ENCODE results near the gene S100A13. TPM values are rescaled to one million over a fixed set of nuclear protein-coding genes. Genes with fewer than 3 reads are reported as not detected.
A peak's percentile ranks its signal among the peaks of the same experiment; 100 is the strongest.
"Not testable (repeated sequence)": the region's sequence is repeated elsewhere in the genome, so short reads cannot be mapped to it uniquely, and the experiment has no call there.

Gene S100A13
- total RNA-seq, 5 donors from 2014 or later (not counting 1 experiment from before 2014, with no cell fraction given): 4.0 to 5.3 (median 4.2) TPM

DNA sequence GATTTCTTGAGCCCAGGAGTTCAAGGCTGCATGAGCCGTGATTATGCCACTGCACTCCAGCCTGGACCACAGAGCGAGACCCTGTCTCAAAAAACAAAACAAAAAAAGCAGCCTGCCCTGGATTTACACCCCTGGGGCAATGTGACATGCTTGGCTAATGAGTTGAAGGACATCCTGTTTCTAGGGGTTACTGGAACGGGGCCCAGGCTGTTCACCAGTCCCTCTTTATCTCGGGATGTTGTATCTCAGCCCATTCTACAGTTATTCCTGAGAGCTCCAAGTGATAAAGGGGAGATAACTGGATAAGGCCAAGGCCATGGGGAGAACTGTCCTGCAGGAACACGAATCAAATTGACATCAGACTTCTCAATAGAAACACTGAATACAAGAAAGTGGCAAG is 40.0 kb downstream of the S100A13 start:
- ATAC-seq (replicated peaks in 1 of 4) (no peak), DNase-seq (no peak)
- H3K27me3 Mint-ChIP-seq: peaks cover 4 to 11% of the 10 kb centered on the region in 2 donors
- no peaks in the 10 kb centered on the region for H3K4me1 Mint-ChIP-seq
- peaks cover 0 to 11% of the 10 kb centered on the region in 2 experiments for H3K27me3 ChIP-seq (replicated peaks in 1 of 2; ENCODE audit: control insufficient read depth in 2 of 2, extremely low read depth in 1 of 2, insufficient read depth in 2 of 2, low read length in 1 of 2)
- H3K36me3 ChIP-seq (ENCODE audit: control insufficient read depth in 2 of 2, extremely low read depth in 1 of 2, insufficient read depth in 1 of 2, low read length in 1 of 2): no peaks in the 10 kb centered on the region
- H3K36me3 Mint-ChIP-seq: no peaks in the 10 kb centered on the region
- H3K4me1 ChIP-seq (ENCODE audit: control insufficient read depth in 1 of 2, extremely low read depth in 1 of 2, insufficient read depth in 2 of 2, low read length in 2 of 2): no peaks in the 10 kb centered on the region
- H3K9me3 Mint-ChIP-seq: no peaks in the 10 kb centered on the region
- no peak overlapping the region for H3K4me3 ChIP-seq (ENCODE audit: control insufficient read depth in 1 of 2, extremely low read depth in 1 of 2, low read length in 1 of 2)
- H3K9me3 ChIP-seq: no peaks in the 10 kb centered on the region
- WGBS (ENCODE audit: insufficient coverage): 86% methylated on average over 1 of the region's 5 CpGs
- CTCF ChIA-PET: interaction anchor here in 1 of 2 donors (0.9 kb wide), 1 partner anchor 15 kb away, joined by 4 read pairs; no protein-coding TSS in a partner anchor
- H3K4me3 Mint-ChIP-seq: no peak overlapping the region
- H3K27ac Mint-ChIP-seq: no peak overlapping the region
- no peak overlapping the region for H3K27ac ChIP-seq (ENCODE audit: low read length)
- POLR2A ChIA-PET: interaction anchor here in 1 of 2 donors (0.6 kb wide), 1 partner anchor 27 kb away, joined by 3 read pairs; no protein-coding TSS in a partner anchor

DNA sequence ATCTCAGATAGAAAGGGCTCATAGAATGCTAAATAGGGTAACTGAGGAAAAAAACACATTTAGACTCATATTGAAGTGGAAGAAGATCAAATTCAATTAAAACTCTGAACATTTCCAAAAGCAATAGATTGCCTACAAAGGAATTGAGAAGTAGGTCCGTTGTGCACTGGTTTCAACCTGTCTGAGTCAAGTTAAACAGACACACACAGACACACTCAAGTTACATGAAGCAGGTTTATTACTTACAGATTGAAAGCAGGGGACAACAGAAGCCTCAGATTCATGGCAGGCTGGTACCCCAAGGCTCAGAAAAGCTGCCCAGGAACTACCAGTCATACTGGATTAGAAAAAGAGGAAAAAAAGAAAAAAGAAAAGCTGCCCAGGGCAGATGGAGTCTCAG is 41.0 kb downstream of the S100A13 start:
- H3K27ac ChIP-seq (ENCODE audit: low read length): no peak overlapping the region
- 80% methylated on average over 1 of the region's 1 CpG for WGBS (ENCODE audit: insufficient coverage)
- CTCF ChIA-PET: interaction anchor here in 1 of 2 donors (0.9 kb wide), 1 partner anchor 14 kb away, joined by 4 read pairs; no protein-coding TSS in a partner anchor

DNA sequence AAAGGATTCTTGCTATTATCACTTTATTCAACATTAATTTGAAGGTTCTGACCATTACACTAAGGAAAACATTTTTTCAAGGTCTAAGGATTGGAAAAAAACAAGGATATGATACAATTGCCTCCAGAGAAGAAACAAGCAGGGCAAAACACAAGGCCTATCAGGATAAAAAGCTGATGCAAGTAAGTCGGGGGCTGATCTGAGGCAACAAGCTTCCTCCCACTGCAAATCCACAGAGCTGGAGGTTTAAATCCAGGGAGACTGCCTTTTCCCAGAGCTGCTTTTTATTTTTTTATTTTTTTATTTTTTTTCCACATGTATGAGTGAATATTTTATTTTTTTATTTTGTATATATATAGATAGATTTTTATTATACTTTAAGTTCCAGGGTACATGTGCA is 42.3 kb downstream of the S100A13 start:
- H3K4me3 Mint-ChIP-seq: no peak overlapping the region
- no peaks in the 10 kb centered on the region for H3K9me3 Mint-ChIP-seq
- ChIA-PET POLR2A (no interaction called here), CTCF (no interaction called here)
- H3K4me1 Mint-ChIP-seq: no peaks in the 10 kb centered on the region
- Histone ChIP-seq H3K36me3 (ENCODE audit: control insufficient read depth in 2 of 2, extremely low read depth in 1 of 2, insufficient read depth in 1 of 2, low read length in 1 of 2) (no peaks in the 10 kb centered on the region), H3K4me3 (ENCODE audit: control insufficient read depth in 1 of 2, extremely low read depth in 1 of 2, low read length in 1 of 2) (no peak overlapping the region), H3K27me3 (replicated peaks in 1 of 2; ENCODE audit: control insufficient read depth in 2 of 2, extremely low read depth in 1 of 2, insufficient read depth in 2 of 2, low read length in 1 of 2) (peaks cover 0 to 17% of the 10 kb centered on the region in 2 experiments), H3K4me1 (ENCODE audit: control insufficient read depth in 1 of 2, extremely low read depth in 1 of 2, insufficient read depth in 2 of 2, low read length in 2 of 2) (no peaks in the 10 kb centered on the region), H3K9me3 (no peaks in the 10 kb centered on the region), H3K27ac (ENCODE audit: low read length) (no peak overlapping the region)
- H3K27ac Mint-ChIP-seq: no peak overlapping the region
- no peak for ATAC-seq (replicated peaks in 1 of 4)
- peaks cover 4 to 11% of the 10 kb centered on the region in 2 donors for H3K27me3 Mint-ChIP-seq
- 71% methylated on average over 1 of the region's 1 CpG for WGBS (ENCODE audit: insufficient coverage)
- DNase-seq: no peak
- H3K36me3 Mint-ChIP-seq: no peaks in the 10 kb centered on the region

More for the DNA sequence above, 41.0 kb downstream of the S100A13 start:
- H3K9me3 Mint-ChIP-seq: no peaks in the 10 kb centered on the region
- no peaks in the 10 kb centered on the region for H3K36me3 ChIP-seq (ENCODE audit: control insufficient read depth in 2 of 2, extremely low read depth in 1 of 2, insufficient read depth in 1 of 2, low read length in 1 of 2)
- ATAC-seq (replicated peaks in 1 of 4) (no peak), DNase-seq (no peak)
- no peaks in the 10 kb centered on the region for H3K36me3 Mint-ChIP-seq
- no peaks in the 10 kb centered on the region for H3K4me1 Mint-ChIP-seq
- no peaks in the 10 kb centered on the region for H3K4me1 ChIP-seq (ENCODE audit: control insufficient read depth in 1 of 2, extremely low read depth in 1 of 2, insufficient read depth in 2 of 2, low read length in 2 of 2)
- H3K27ac Mint-ChIP-seq: peak overlapping the region in 1 of 2 donors; percentile 16
- no peak overlapping the region for H3K4me3 ChIP-seq (ENCODE audit: control insufficient read depth in 1 of 2, extremely low read depth in 1 of 2, low read length in 1 of 2)
- H3K9me3 ChIP-seq: no peaks in the 10 kb centered on the region
- H3K27me3 Mint-ChIP-seq: peaks cover 4 to 11% of the 10 kb centered on the region in 2 donors
- POLR2A ChIA-PET: no interaction called here
- H3K4me3 Mint-ChIP-seq: no peak overlapping the region
- peaks cover 0 to 11% of the 10 kb centered on the region in 2 experiments for H3K27me3 ChIP-seq (replicated peaks in 1 of 2; ENCODE audit: control insufficient read depth in 2 of 2, extremely low read depth in 1 of 2, insufficient read depth in 2 of 2, low read length in 1 of 2)

- Mint-ChIP-seq H3K4me1 (no peaks in the 10 kb centered on the region), H3K9me3 (no peaks in the 10 kb centered on the region), H3K36me3 (no peaks in the 10 kb centered on the region), H3K27ac (no peak overlapping the region), H3K27me3 (peaks cover 9 to 16% of the 10 kb centered on the region in 2 donors), H3K4me3 (no peak overlapping the region)
- Histone ChIP-seq H3K27ac (ENCODE audit: low read length) (no peak overlapping the region), H3K9me3 (no peaks in the 10 kb centered on the region), H3K27me3 (replicated peaks in 1 of 2; ENCODE audit: control insufficient read depth in 2 of 2, extremely low read depth in 1 of 2, insufficient read depth in 2 of 2, low read length in 1 of 2) (peaks cover 0 to 17% of the 10 kb centered on the region in 2 experiments), H3K36me3 (ENCODE audit: control insufficient read depth in 2 of 2, extremely low read depth in 1 of 2, insufficient read depth in 1 of 2, low read length in 1 of 2) (no peaks in the 10 kb centered on the region), H3K4me3 (ENCODE audit: control insufficient read depth in 1 of 2, extremely low read depth in 1 of 2, low read length in 1 of 2) (no peak overlapping the region), H3K4me1 (ENCODE audit: control insufficient read depth in 1 of 2, extremely low read depth in 1 of 2, insufficient read depth in 2 of 2, low read length in 2 of 2) (no peaks in the 10 kb centered on the region)
- CTCF ChIA-PET: no interaction called here
- POLR2A ChIA-PET: interaction anchor here in 1 of 2 donors (0.7 kb wide), 1 partner anchor 10 kb away, joined by 3 read pairs; no protein-coding TSS in a partner anchor
- no peak for ATAC-seq (replicated peaks in 1 of 4)
- 83% methylated on average over 1 of the region's 2 CpGs for WGBS (ENCODE audit: insufficient coverage)
- DNase-seq: no peak
Observed at GRCh38 chr1:153583976-153584375, 43.3 kb downstream of the S100A13 start.

GRCh38 chr1:153583514-153583913 is 43.8 kb downstream of the S100A13 start:
- POLR2A ChIA-PET: interaction anchor here in 1 of 2 donors (0.7 kb wide), 1 partner anchor 10 kb away, joined by 3 read pairs; no protein-coding TSS in a partner anchor
- WGBS (ENCODE audit: insufficient coverage): no CpG with 5 or more reads among the region's 3 CpGs
- H3K4me3 Mint-ChIP-seq; H3K36me3 Mint-ChIP-seq; H3K27ac ChIP-seq (ENCODE audit: low read length); H3K4me1 ChIP-seq (ENCODE audit: control insufficient read depth in 1 of 2, extremely low read depth in 1 of 2, insufficient read depth in 2 of 2, low read length in 2 of 2); H3K9me3 ChIP-seq; H3K9me3 Mint-ChIP-seq; CTCF ChIA-PET; ATAC-seq (replicated peaks in 1 of 4); H3K4me1 Mint-ChIP-seq; H3K4me3 ChIP-seq (ENCODE audit: control insufficient read depth in 1 of 2, extremely low read depth in 1 of 2, low read length in 1 of 2); DNase-seq; H3K27ac Mint-ChIP-seq; H3K36me3 ChIP-seq (ENCODE audit: control insufficient read depth in 2 of 2, extremely low read depth in 1 of 2, insufficient read depth in 1 of 2, low read length in 1 of 2): not testable (repeated sequence)
- peaks cover 13 to 21% of the 10 kb centered on the region in 2 donors for H3K27me3 Mint-ChIP-seq
- H3K27me3 ChIP-seq (replicated peaks in 1 of 2; ENCODE audit: control insufficient read depth in 2 of 2, extremely low read depth in 1 of 2, insufficient read depth in 2 of 2, low read length in 1 of 2): peaks cover 0 to 17% of the 10 kb centered on the region in 2 experiments

DNA sequence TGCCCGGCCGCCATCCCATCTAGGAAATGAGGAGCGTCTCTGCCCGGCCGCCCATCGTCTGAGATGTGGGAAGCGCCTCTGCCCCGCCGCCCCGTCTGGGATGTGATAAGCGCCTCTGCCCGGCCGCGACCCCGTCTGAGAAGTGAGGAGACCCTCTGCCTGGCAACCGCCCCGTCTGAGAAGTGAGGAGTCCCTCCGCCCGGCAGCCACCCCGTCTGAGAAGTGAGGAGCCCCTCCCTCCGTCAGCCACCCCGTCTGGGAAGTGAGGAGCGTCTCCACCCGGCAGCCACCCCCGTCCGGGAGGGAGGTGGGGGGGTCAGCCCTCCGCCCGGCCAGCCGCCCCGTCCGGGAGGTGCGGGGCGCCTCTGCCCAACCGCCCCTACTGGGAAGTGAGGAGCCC is 44.5 kb downstream of the S100A13 start:
- WGBS (ENCODE audit: insufficient coverage): 92% methylated on average over 12 of the region's 34 CpGs
- H3K9me3 Mint-ChIP-seq; H3K4me3 ChIP-seq (ENCODE audit: control insufficient read depth in 1 of 2, extremely low read depth in 1 of 2, low read length in 1 of 2); ATAC-seq (replicated peaks in 1 of 4); DNase-seq; H3K4me3 Mint-ChIP-seq; H3K9me3 ChIP-seq; H3K27ac Mint-ChIP-seq; H3K4me1 Mint-ChIP-seq; H3K36me3 ChIP-seq (ENCODE audit: control insufficient read depth in 2 of 2, extremely low read depth in 1 of 2, insufficient read depth in 1 of 2, low read length in 1 of 2); H3K4me1 ChIP-seq (ENCODE audit: control insufficient read depth in 1 of 2, extremely low read depth in 1 of 2, insufficient read depth in 2 of 2, low read length in 2 of 2); H3K27ac ChIP-seq (ENCODE audit: low read length); POLR2A ChIA-PET; H3K36me3 Mint-ChIP-seq; CTCF ChIA-PET: not testable (repeated sequence)
- H3K27me3 ChIP-seq (replicated peaks in 1 of 2; ENCODE audit: control insufficient read depth in 2 of 2, extremely low read depth in 1 of 2, insufficient read depth in 2 of 2, low read length in 1 of 2): peaks cover 0 to 21% of the 10 kb centered on the region in 2 experiments
- H3K27me3 Mint-ChIP-seq: peaks cover 20 to 28% of the 10 kb centered on the region in 2 donors
